ENCODE data around the gene CFAP126.

DNA sequence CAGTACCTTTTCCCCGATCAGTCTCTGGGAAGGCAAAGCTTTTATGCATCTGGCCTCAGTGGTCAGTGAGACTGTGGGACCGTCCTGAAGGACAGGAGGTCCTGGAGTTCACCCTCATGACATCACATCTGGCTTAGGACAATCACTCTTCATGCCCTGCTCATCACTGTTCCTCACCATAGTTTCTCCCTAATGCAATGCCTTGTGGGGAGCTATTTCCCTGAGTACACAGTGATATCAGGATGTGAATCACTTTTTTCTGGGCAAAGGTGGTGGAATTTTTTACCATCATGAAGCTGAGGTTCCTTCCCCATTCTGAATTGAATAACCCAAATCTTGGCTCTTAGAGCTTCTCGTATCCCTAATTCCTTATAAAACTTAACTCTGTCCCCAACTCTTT, 34.8 kb upstream of the CFAP126 start:
- TF ChIP-seq, protein P1, sequence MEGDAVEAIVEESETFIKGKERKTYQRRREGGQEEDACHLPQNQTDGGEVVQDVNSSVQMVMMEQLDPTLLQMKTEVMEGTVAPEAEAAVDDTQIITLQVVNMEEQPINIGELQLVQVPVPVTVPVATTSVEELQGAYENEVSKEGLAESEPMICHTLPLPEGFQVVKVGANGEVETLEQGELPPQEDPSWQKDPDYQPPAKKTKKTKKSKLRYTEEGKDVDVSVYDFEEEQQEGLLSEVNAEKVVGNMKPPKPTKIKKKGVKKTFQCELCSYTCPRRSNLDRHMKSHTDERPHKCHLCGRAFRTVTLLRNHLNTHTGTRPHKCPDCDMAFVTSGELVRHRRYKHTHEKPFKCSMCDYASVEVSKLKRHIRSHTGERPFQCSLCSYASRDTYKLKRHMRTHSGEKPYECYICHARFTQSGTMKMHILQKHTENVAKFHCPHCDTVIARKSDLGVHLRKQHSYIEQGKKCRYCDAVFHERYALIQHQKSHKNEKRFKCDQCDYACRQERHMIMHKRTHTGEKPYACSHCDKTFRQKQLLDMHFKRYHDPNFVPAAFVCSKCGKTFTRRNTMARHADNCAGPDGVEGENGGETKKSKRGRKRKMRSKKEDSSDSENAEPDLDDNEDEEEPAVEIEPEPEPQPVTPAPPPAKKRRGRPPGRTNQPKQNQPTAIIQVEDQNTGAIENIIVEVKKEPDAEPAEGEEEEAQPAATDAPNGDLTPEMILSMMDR (IDR thresholded peaks at IDR 0.05; ENCODE audit: low read depth, low read length, poor library complexity, severe bottlenecking): no peak
- TF ChIP-seq EZH2phosphoT487 (IDR thresholded peaks at IDR 0.05; ENCODE audit: borderline replicate concordance, low read length): no peak

Measured in DOHH2 (cell line).